IMR-90 (cell line): Measurements from ENCODE around the gene DSC3. TPM values are rescaled to one million over a fixed set of nuclear protein-coding genes. Genes with fewer than 3 reads are reported as not detected.

Experiments used
- ATAC-seq: fragments of 200-7000 bp; cut with Tn5 transposase; 2 replicates; pipeline ENCODE4 v1.9.1; 2020; ENCODE audit warnings: low read depth, mild to moderate bottlenecking, moderate library complexity
- BruUV-seq: library from RNA; stranded (reverse); fragments of 400-500 nt; replicated peaks from 2 replicates; lab custom pipeline; 2021; lab: Mats Ljungman, UMichigan
- CTCF ChIA-PET: fragments of 300-600 bp; formaldehyde crosslinking; extraction: SDS; loops from one replicate; lab custom pipeline; 2021; ENCODE audit warnings: antibody characterized with exemption; lab: Yijun Ruan, JAX
- POLR2A ChIA-PET: fragments of 300-600 bp; sonication (Branson Sonifier 250); formaldehyde crosslinking; loops from one replicate; lab custom pipeline; 2022; ENCODE audit warnings: antibody characterized with exemption; ENCODE audit not compliant: unreplicated experiment; lab: Charles Lee
- DNase-seq: peaks from one replicate; pipeline ENCODE4 v3.0.0; 2013
- H2AFZ ChIP-seq: replicated peaks from 2 replicates; pipeline ENCODE3; 2013; ENCODE audit warnings: low read length, mild to moderate bottlenecking; ENCODE audit not compliant: poor library complexity
- H2AK5ac ChIP-seq: 2 replicates; pipeline ENCODE4 v1.6.1; 2013; ENCODE audit warnings: low read depth, low read length, inconsistent platforms
- H2AK9ac ChIP-seq: replicated peaks from 2 replicates; pipeline ENCODE3; 2013; ENCODE audit warnings: mild to moderate bottlenecking, low read depth, low read length, moderate library complexity; ENCODE audit not compliant: poor library complexity
- H2BK120ac ChIP-seq: 2 replicates; pipeline ENCODE4 v1.6.1; 2013; ENCODE audit warnings: low read depth, low read length, inconsistent platforms
- H2BK15ac ChIP-seq: 3 replicates; pipeline ENCODE4 v1.6.1; 2013; ENCODE audit warnings: low read depth, low read length, inconsistent platforms
- H2BK20ac ChIP-seq: 2 replicates; pipeline ENCODE4 v1.6.1; 2013; ENCODE audit warnings: low read depth, mild to moderate bottlenecking, inconsistent platforms, low read length, moderate library complexity
- H2BK5ac ChIP-seq: 2 replicates; pipeline ENCODE4 v1.6.1; 2013; ENCODE audit warnings: mild to moderate bottlenecking, low read depth, low read length, inconsistent platforms; ENCODE audit not compliant: poor library complexity, severe bottlenecking
- H3K14ac ChIP-seq: replicated peaks from 2 replicates; pipeline ENCODE4 v1.6.1; 2013; ENCODE audit warnings: low read depth, low read length, inconsistent platforms
- H3K18ac ChIP-seq: 2 replicates; pipeline ENCODE4 v1.6.1; 2013; ENCODE audit warnings: low read depth, low read length, control low read depth
- H3K23ac ChIP-seq: 2 replicates; pipeline ENCODE4 v1.6.1; 2013; ENCODE audit warnings: low read depth, low read length, inconsistent platforms
- H3K27ac ChIP-seq: 2 replicates; pipeline ENCODE4 v1.5.1; 2013; ENCODE audit warnings: mild to moderate bottlenecking, control low read depth, low read length; ENCODE audit not compliant: insufficient read depth
- H3K27me3 ChIP-seq: 2 replicates; pipeline ENCODE4 v1.6.1; 2013; ENCODE audit warnings: low read length; ENCODE audit not compliant: control insufficient read depth, insufficient read depth
- H3K36me3 ChIP-seq: 2 replicates; pipeline ENCODE4 v1.6.1; 2013; ENCODE audit warnings: low read length, mixed read lengths; ENCODE audit not compliant: control insufficient read depth, insufficient read depth
- H3K4ac ChIP-seq: 2 replicates; pipeline ENCODE4 v1.6.1; 2013; ENCODE audit warnings: low read depth, low read length, inconsistent platforms
- H3K4me1 ChIP-seq: 2 replicates; pipeline ENCODE4 v1.6.1; 2013; ENCODE audit warnings: low read length, mixed read lengths; ENCODE audit not compliant: control insufficient read depth, insufficient read depth
- H3K4me2 ChIP-seq: 2 replicates; pipeline ENCODE4 v1.6.1; 2013; ENCODE audit warnings: low read depth, mild to moderate bottlenecking, control low read depth, low read length, moderate library complexity
- H3K4me3 ChIP-seq: 2 replicates; pipeline ENCODE4 v1.5.1; 2013; ENCODE audit warnings: low read depth, mild to moderate bottlenecking, control low read depth, low read length, moderate library complexity; ENCODE audit not compliant: insufficient read depth
- H3K56ac ChIP-seq: 2 replicates; pipeline ENCODE4 v1.6.1; 2013; ENCODE audit warnings: low read length, inconsistent platforms; ENCODE audit not compliant: insufficient read depth; ENCODE audit errors: extremely low read depth
- H3K79me1 ChIP-seq, 2 experiments: 2 replicates each; pipeline ENCODE4 v1.6.1; 2013; ENCODE audit warnings: low read length in 2 of 2, inconsistent platforms in 1 of 2, low read depth in 1 of 2
- H3K9ac ChIP-seq: 2 replicates; pipeline ENCODE4 v1.6.1; 2013; ENCODE audit warnings: low read depth, low read length, control low read depth
- H3K9me1 ChIP-seq: 2 replicates; pipeline ENCODE4 v1.6.1; 2013; ENCODE audit warnings: low read length, inconsistent platforms; ENCODE audit not compliant: insufficient read depth
- H3K9me3 ChIP-seq: 2 replicates; pipeline ENCODE4 v1.6.1; 2013; ENCODE audit warnings: low read length; ENCODE audit not compliant: control insufficient read depth, insufficient read depth
- H4K20me1 ChIP-seq: 2 replicates; pipeline ENCODE4 v1.6.1; 2013; ENCODE audit warnings: low read length, inconsistent platforms; ENCODE audit not compliant: insufficient read depth
- H4K5ac ChIP-seq: 2 replicates; pipeline ENCODE4 v1.6.1; 2013; ENCODE audit warnings: mild to moderate bottlenecking, low read depth, low read length, control low read depth
- H4K8ac ChIP-seq, 2 experiments: 2 replicates each; pipeline ENCODE4 v1.6.1; 2013; ENCODE audit warnings: low read depth in 2 of 2, low read length in 2 of 2, control low read depth in 1 of 2, inconsistent platforms in 1 of 2
- H4K91ac ChIP-seq: 2 replicates; pipeline ENCODE4 v1.6.1; 2013; ENCODE audit warnings: low read depth, low read length, inconsistent platforms; ENCODE audit not compliant: insufficient read depth
- BHLHE40 ChIP-seq: fragments of 150-350 bp; IDR thresholded peaks from 2 replicates; pipeline ENCODE4 v1.6.1; 2016; ENCODE audit warnings: mild to moderate bottlenecking, low read depth, low read length
- CEBPB ChIP-seq: IDR thresholded peaks from 2 replicates; pipeline ENCODE4 v1.6.1; 2012; ENCODE audit warnings: low read depth, low read length, improper control_type of control experiment
- CHD1 ChIP-seq: IDR thresholded peaks from 2 replicates; pipeline ENCODE4 v1.6.1; 2012; ENCODE audit warnings: low read depth, low read length, improper control_type of control experiment
- CTCF ChIP-seq: conservative IDR thresholded peaks from 2 replicates; pipeline ENCODE4 v1.5.1; 2012; ENCODE audit warnings: mild to moderate bottlenecking, low read depth, low read length, improper control_type of control experiment
- ELK1 ChIP-seq: fragments of 150-350 bp; IDR thresholded peaks from 2 replicates; pipeline ENCODE4 v1.6.1; 2016; ENCODE audit warnings: low read depth, mild to moderate bottlenecking, low read length, moderate library complexity, borderline replicate concordance
- FOS ChIP-seq: fragments of 150-350 bp; IDR thresholded peaks from 2 replicates; pipeline ENCODE4 v1.6.1; 2016; ENCODE audit warnings: low read depth, low read length
- MAFK ChIP-seq: IDR thresholded peaks from 2 replicates; pipeline ENCODE4 v1.6.1; 2012; ENCODE audit warnings: low read depth, low read length, improper control_type of control experiment
- MAZ ChIP-seq: IDR thresholded peaks from 2 replicates; pipeline ENCODE4 v1.6.1; 2012; ENCODE audit warnings: low read depth, mild to moderate bottlenecking, low read length, improper control_type of control experiment, moderate library complexity, borderline replicate concordance
- MXI1 ChIP-seq: IDR thresholded peaks from 2 replicates; pipeline ENCODE4 v1.6.1; 2012; ENCODE audit warnings: low read depth, mild to moderate bottlenecking, low read length, moderate library complexity, borderline replicate concordance
- NFE2L2 ChIP-seq: fragments of 150-350 bp; IDR thresholded peaks from 2 replicates; pipeline ENCODE4 v1.6.1; 2016; ENCODE audit warnings: low read depth, mild to moderate bottlenecking, low read length
- POLR2A ChIP-seq: IDR thresholded peaks from 2 replicates; pipeline ENCODE4 v1.6.1; 2012; ENCODE audit warnings: mild to moderate bottlenecking, low read depth, low read length
- RAD21 ChIP-seq: IDR thresholded peaks from 2 replicates; pipeline ENCODE4 v1.6.1; 2012; ENCODE audit warnings: low read length, improper control_type of control experiment
- RCOR1 ChIP-seq: IDR thresholded peaks from 2 replicates; pipeline ENCODE4 v1.6.1; 2012; ENCODE audit warnings: mild to moderate bottlenecking, low read length, improper control_type of control experiment; ENCODE audit not compliant: insufficient replicate concordance
- RFX5 ChIP-seq: IDR thresholded peaks from 2 replicates; pipeline ENCODE4 v1.8.0; 2012; ENCODE audit warnings: low read depth, mild to moderate bottlenecking, low read length, moderate library complexity
- SMC3 ChIP-seq: fragments of 150-350 bp; IDR thresholded peaks from 2 replicates; pipeline ENCODE4 v1.6.1; 2016; ENCODE audit warnings: low read depth, mild to moderate bottlenecking, antibody characterized with exemption, low read length, moderate library complexity
- USF2 ChIP-seq: fragments of 150-350 bp; IDR thresholded peaks from 2 replicates; pipeline ENCODE4 v1.6.1; 2017; ENCODE audit warnings: mild to moderate bottlenecking, antibody characterized with exemption, low read length, low read depth
- WGBS, 2 experiments: methylation state at CpG; one replicate each; pipeline versions ENCODE4 v1.1.5 to v1.1.7; 2013; ENCODE audit warnings: missing lambda C conversion rate in 2 of 2; ENCODE audit not compliant: insufficient read length in 1 of 2; ENCODE audit errors: extremely low coverage in 2 of 2; 5-methylcytosine and 5-hydroxymethylcytosine counted together
- dilution Hi-C: fragments of 300-500 bp; cut with HindIII; formaldehyde crosslinking; loops from one replicate; pipeline ENCODE4 v1.14.3; 2018; ENCODE audit warnings: low sequenced_read_pairs; ENCODE audit not compliant: unreplicated experiment
- in situ Hi-C: fragments of 300-500 bp; cut with MboI; formaldehyde crosslinking; loops from 3 replicates; pipeline ENCODE4 v1.14.3; 2019; ENCODE audit warnings: low sequenced_read_pairs, inconsistent platforms, mixed read lengths
- intact Hi-C: fragments of 100-400 bp; cut with micrococcal nuclease; formaldehyde crosslinking; loops from 2 replicates; pipeline ENCODE4 v1.10.0; 2022
- polyA plus RNA-seq, 3 experiments: library from polyadenylated mRNA; depleted of rRNA; stranded (reverse); fragments of >200 nt; gene quantifications; 2 replicates each; pipeline ENCODE4 v1.2.3, GENCODE V29; 2012; ENCODE audit warnings: low replicate concordance in 1 of 3
- total RNA-seq: library from RNA; depleted of rRNA; stranded (reverse); fragments of >200 nt; gene quantifications from 2 replicates; pipeline ENCODE4 v1.2.3, GENCODE V29; 2012

Gene DSC3
- total and polyA plus RNA-seq, 2 of the 4 experiments (the other 2 are of a cell fraction) = under 0.01 to 0.09 TPM

GRCh38 chr18:31088532-31088931 lies 46.0 kb upstream of the DSC3 start:
- Histone ChIP-seq H4K20me1 (no peaks in the 10 kb centered on the region), H3K27me3 (no peaks in the 10 kb centered on the region), H2AFZ (no peak overlapping the region), H2BK20ac (no peak overlapping the region), H2AK5ac (no peak overlapping the region), H2BK5ac (no peak overlapping the region), H4K8ac (no peak overlapping the region), H3K36me3 (no peaks in the 10 kb centered on the region), H3K18ac (no peak overlapping the region), H3K79me1 (no peaks in the 10 kb centered on the region), H3K14ac (no peak overlapping the region), H2BK15ac (no peak overlapping the region), H3K4ac (no peak overlapping the region), H3K56ac (no peak overlapping the region), H3K4me1 (no peaks in the 10 kb centered on the region), H3K4me2 (no peak overlapping the region), H3K23ac (no peak overlapping the region), H3K9ac (no peak overlapping the region), H4K5ac (no peak overlapping the region), H3K4me3 (no peak overlapping the region), H3K9me3 (no peaks in the 10 kb centered on the region), H2BK120ac (no peak overlapping the region), H3K9me1 (no peaks in the 10 kb centered on the region), H3K27ac (no peak overlapping the region), H4K91ac (no peak overlapping the region), H2AK9ac (no peak overlapping the region)
- no CpG with 5 or more reads among the region's 3 CpGs for WGBS, 2 experiments
- intact Hi-C loops (no loop called here), dilution Hi-C loops (no loop called here), in situ Hi-C loops (no loop called here)
- no peak for TF ChIP-seq BHLHE40
- no peak for TF ChIP-seq CTCF
- no peak for TF ChIP-seq CHD1
- no peak for TF ChIP-seq USF2
- no peak for TF ChIP-seq POLR2A
- TF ChIP-seq MAFK = no peak
- no peak for TF ChIP-seq RFX5
- no peak for TF ChIP-seq MAZ
- TF ChIP-seq MXI1 = no peak
- TF ChIP-seq RCOR1 = no peak
- TF ChIP-seq SMC3 = no peak
- TF ChIP-seq RAD21 = no peak
- no peak for TF ChIP-seq NFE2L2
- no peak for TF ChIP-seq ELK1
- TF ChIP-seq CEBPB = no peak
- TF ChIP-seq FOS = no peak
- POLR2A ChIA-PET = no interaction called here
- no TSS peak for BruUV-seq
- CTCF ChIA-PET = no interaction called here
- ATAC-seq (no peak), DNase-seq (no peak)
